ENCODE results near the gene BMERB1.

DNA sequence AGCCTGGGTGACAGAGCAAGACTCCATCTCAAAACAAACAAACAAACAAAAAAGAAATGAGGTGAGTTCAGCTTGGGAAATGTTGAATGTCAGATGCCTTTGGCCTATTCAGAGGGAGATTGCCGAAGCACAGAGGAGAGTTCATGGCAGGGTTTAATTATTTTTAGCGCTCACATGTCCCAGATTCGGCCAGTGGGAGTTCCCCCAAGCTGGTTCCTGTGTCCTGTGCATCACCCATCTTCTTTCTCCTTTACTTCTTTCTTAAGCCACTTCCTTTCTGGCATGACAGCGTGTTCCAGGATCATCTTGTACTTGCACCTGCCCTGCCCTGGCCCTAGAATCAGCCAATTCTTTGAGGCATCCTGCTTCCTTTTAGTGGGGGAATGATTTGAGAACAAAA, 29.6 kb upstream of the BMERB1 start:
- TF ChIP-seq, protein P1, sequence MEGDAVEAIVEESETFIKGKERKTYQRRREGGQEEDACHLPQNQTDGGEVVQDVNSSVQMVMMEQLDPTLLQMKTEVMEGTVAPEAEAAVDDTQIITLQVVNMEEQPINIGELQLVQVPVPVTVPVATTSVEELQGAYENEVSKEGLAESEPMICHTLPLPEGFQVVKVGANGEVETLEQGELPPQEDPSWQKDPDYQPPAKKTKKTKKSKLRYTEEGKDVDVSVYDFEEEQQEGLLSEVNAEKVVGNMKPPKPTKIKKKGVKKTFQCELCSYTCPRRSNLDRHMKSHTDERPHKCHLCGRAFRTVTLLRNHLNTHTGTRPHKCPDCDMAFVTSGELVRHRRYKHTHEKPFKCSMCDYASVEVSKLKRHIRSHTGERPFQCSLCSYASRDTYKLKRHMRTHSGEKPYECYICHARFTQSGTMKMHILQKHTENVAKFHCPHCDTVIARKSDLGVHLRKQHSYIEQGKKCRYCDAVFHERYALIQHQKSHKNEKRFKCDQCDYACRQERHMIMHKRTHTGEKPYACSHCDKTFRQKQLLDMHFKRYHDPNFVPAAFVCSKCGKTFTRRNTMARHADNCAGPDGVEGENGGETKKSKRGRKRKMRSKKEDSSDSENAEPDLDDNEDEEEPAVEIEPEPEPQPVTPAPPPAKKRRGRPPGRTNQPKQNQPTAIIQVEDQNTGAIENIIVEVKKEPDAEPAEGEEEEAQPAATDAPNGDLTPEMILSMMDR (IDR thresholded peaks at IDR 0.05): no peak
- TF ChIP-seq POLR2A (IDR thresholded peaks at IDR 0.05): no peak
